ENCODE measurements around the gene MECP2.

GRCh38 chrX:153993978-153994377 is 103.5 kb downstream of the MECP2 start:
- TF ChIP-seq YY1 (IDR thresholded peaks at IDR 0.05; ENCODE audit: insufficient read depth, insufficient read length) (no peak), SUZ12 (IDR thresholded peaks at IDR 0.05; ENCODE audit: extremely low read depth, insufficient read depth, insufficient read length) (no peak)

All from NT2/D1 (cell line).